ENCODE measurements around the gene TOX2.
A peak's percentile ranks its signal among the peaks of the same experiment; 100 is the strongest.

TOX2 gene

GRCh38 chr20:44115181-44115580, 200.5 kb downstream of the TOX2 start:
- Histone ChIP-seq H3K27ac (ENCODE audit: low read depth, low read length) (no peak overlapping the region), H4K5ac (ENCODE audit: low read length) (no peak overlapping the region), H3K18ac (ENCODE audit: low read length) (no peak overlapping the region), H3K56ac (ENCODE audit: low read length) (no peak overlapping the region), H2BK120ac (ENCODE audit: low read depth, low read length) (no peak overlapping the region), H4K8ac (ENCODE audit: low read depth, low read length) (no peak overlapping the region), H3K4me3 (ENCODE audit: low read length) (no peak overlapping the region), H2BK15ac (replicated peaks; ENCODE audit: low read depth) (no peak overlapping the region), H2BK5ac (ENCODE audit: low read length) (no peak overlapping the region), H3K4me2 (ENCODE audit: low read length) (no peak overlapping the region), H3K4me1 (ENCODE audit: control insufficient read depth, low read depth, low read length) (no peaks in the 10 kb centered on the region), H3K36me3 (ENCODE audit: control insufficient read depth, insufficient read depth, low read length) (no peaks in the 10 kb centered on the region), H3K9ac (ENCODE audit: low read length) (no peak overlapping the region), H3K79me2 (ENCODE audit: control insufficient read depth, insufficient read depth, low read length) (no peaks in the 10 kb centered on the region), H3K27me3 (ENCODE audit: insufficient read depth, low read length, poor library complexity) (no peaks in the 10 kb centered on the region), H3K79me1 (ENCODE audit: low read length) (no peaks in the 10 kb centered on the region), H3K4ac (ENCODE audit: low read depth, low read length) (no peak overlapping the region), H3K23ac (ENCODE audit: low read length) (no peak overlapping the region), H2AK5ac (ENCODE audit: low read length) (no peak overlapping the region)
- DNase-seq = no peak
- WGBS (ENCODE audit: extremely low coverage, insufficient coverage, low lambda C conversion rate) = no CpG with 5 or more reads among the region's 7 CpGs

- H3K4me2 ChIP-seq (ENCODE audit: low read length) = no peak overlapping the region
- no peak overlapping the region for H2BK15ac ChIP-seq (replicated peaks; ENCODE audit: low read depth)
- H3K27me3 ChIP-seq (ENCODE audit: insufficient read depth, low read length, poor library complexity) = no peaks in the 10 kb centered on the region
- H3K79me1 ChIP-seq (ENCODE audit: low read length) = no peaks in the 10 kb centered on the region
- no peak overlapping the region for H3K18ac ChIP-seq (ENCODE audit: low read length)
- H3K23ac ChIP-seq (ENCODE audit: low read length) = no peak overlapping the region
- H3K27ac ChIP-seq (ENCODE audit: low read depth, low read length) = no peak overlapping the region
- no peak overlapping the region for H4K5ac ChIP-seq (ENCODE audit: low read length)
- H3K4me3 ChIP-seq (ENCODE audit: low read length) = no peak overlapping the region
- WGBS (ENCODE audit: extremely low coverage, insufficient coverage, low lambda C conversion rate) = no CpG with 5 or more reads among the region's 76 CpGs
- no peak overlapping the region for H3K9ac ChIP-seq (ENCODE audit: low read length)
- no peak overlapping the region for H3K4ac ChIP-seq (ENCODE audit: low read depth, low read length)
- no peak overlapping the region for H2BK120ac ChIP-seq (ENCODE audit: low read depth, low read length)
- no peaks in the 10 kb centered on the region for H3K36me3 ChIP-seq (ENCODE audit: control insufficient read depth, insufficient read depth, low read length)
- no peak overlapping the region for H2AK5ac ChIP-seq (ENCODE audit: low read length)
- no peak for DNase-seq
- no peak overlapping the region for H4K8ac ChIP-seq (ENCODE audit: low read depth, low read length)
- no peaks in the 10 kb centered on the region for H3K4me1 ChIP-seq (ENCODE audit: control insufficient read depth, low read depth, low read length)
- H2BK5ac ChIP-seq (ENCODE audit: low read length) = no peak overlapping the region
- no peaks in the 10 kb centered on the region for H3K79me2 ChIP-seq (ENCODE audit: control insufficient read depth, insufficient read depth, low read length)
- no peak overlapping the region for H3K56ac ChIP-seq (ENCODE audit: low read length)
Observed at GRCh38 chr20:44115762-44116644, 201.4 kb downstream of the TOX2 start.

- WGBS (ENCODE audit: extremely low coverage, insufficient coverage, low lambda C conversion rate) = no CpG with 5 or more reads among the region's 8 CpGs
- H3K4ac ChIP-seq (ENCODE audit: low read depth, low read length) = no peak overlapping the region
- H3K27ac ChIP-seq (ENCODE audit: low read depth, low read length) = no peak overlapping the region
- no peak overlapping the region for H2BK5ac ChIP-seq (ENCODE audit: low read length)
- no peak overlapping the region for H4K8ac ChIP-seq (ENCODE audit: low read depth, low read length)
- H3K18ac ChIP-seq (ENCODE audit: low read length) = no peak overlapping the region
- H3K23ac ChIP-seq (ENCODE audit: low read length) = no peak overlapping the region
- H2BK120ac ChIP-seq (ENCODE audit: low read depth, low read length) = no peak overlapping the region
- H3K27me3 ChIP-seq (ENCODE audit: insufficient read depth, low read length, poor library complexity) = no peaks in the 10 kb centered on the region
- H3K56ac ChIP-seq (ENCODE audit: low read length) = peak overlapping the region; percentile 54
- no peaks in the 10 kb centered on the region for H3K4me1 ChIP-seq (ENCODE audit: control insufficient read depth, low read depth, low read length)
- H3K36me3 ChIP-seq (ENCODE audit: control insufficient read depth, insufficient read depth, low read length) = no peaks in the 10 kb centered on the region
- no peak overlapping the region for H3K4me3 ChIP-seq (ENCODE audit: low read length)
- no peak for DNase-seq
- H2AK5ac ChIP-seq (ENCODE audit: low read length) = no peak overlapping the region
- H3K4me2 ChIP-seq (ENCODE audit: low read length) = no peak overlapping the region
- H3K79me1 ChIP-seq (ENCODE audit: low read length) = no peaks in the 10 kb centered on the region
- no peaks in the 10 kb centered on the region for H3K79me2 ChIP-seq (ENCODE audit: control insufficient read depth, insufficient read depth, low read length)
- no peak overlapping the region for H4K5ac ChIP-seq (ENCODE audit: low read length)
- no peak overlapping the region for H3K9ac ChIP-seq (ENCODE audit: low read length)
- no peak overlapping the region for H2BK15ac ChIP-seq (replicated peaks; ENCODE audit: low read depth)
Observed at GRCh38 chr20:44117296-44118184, 202.9 kb downstream of the TOX2 start.

- Histone ChIP-seq H3K27me3 (ENCODE audit: insufficient read depth, low read length, poor library complexity) (no peaks in the 10 kb centered on the region), H3K79me2 (ENCODE audit: control insufficient read depth, insufficient read depth, low read length) (no peaks in the 10 kb centered on the region), H3K4me2 (ENCODE audit: low read length) (no peak overlapping the region), H3K79me1 (ENCODE audit: low read length) (no peaks in the 10 kb centered on the region), H2BK120ac (ENCODE audit: low read depth, low read length) (no peak overlapping the region), H3K9ac (ENCODE audit: low read length) (no peak overlapping the region), H3K56ac (ENCODE audit: low read length) (no peak overlapping the region), H2BK15ac (replicated peaks; ENCODE audit: low read depth) (no peak overlapping the region), H3K4me1 (ENCODE audit: control insufficient read depth, low read depth, low read length) (no peaks in the 10 kb centered on the region), H3K18ac (ENCODE audit: low read length) (no peak overlapping the region), H3K36me3 (ENCODE audit: control insufficient read depth, insufficient read depth, low read length) (no peaks in the 10 kb centered on the region), H3K27ac (ENCODE audit: low read depth, low read length) (no peak overlapping the region), H2BK5ac (ENCODE audit: low read length) (no peak overlapping the region), H3K4me3 (ENCODE audit: low read length) (no peak overlapping the region), H2AK5ac (ENCODE audit: low read length) (no peak overlapping the region), H4K5ac (ENCODE audit: low read length) (no peak overlapping the region), H4K8ac (ENCODE audit: low read depth, low read length) (no peak overlapping the region), H3K4ac (ENCODE audit: low read depth, low read length) (no peak overlapping the region), H3K23ac (ENCODE audit: low read length) (no peak overlapping the region)
- DNase-seq = no peak
- no CpG with 5 or more reads among the region's 9 CpGs for WGBS (ENCODE audit: extremely low coverage, insufficient coverage, low lambda C conversion rate)
Observed at GRCh38 chr20:44118185-44119033, 203.8 kb downstream of the TOX2 start.
